ENCODE results near the gene PRPH.
"Not testable (repeated sequence)": the region's sequence is repeated elsewhere in the genome, so short reads cannot be mapped to it uniquely, and the experiment has no call there.

Gene PRPH

GRCh38 chr12:49276304-49277290, 18.4 kb upstream of the PRPH start:
- DNase-seq = no peak

DNA sequence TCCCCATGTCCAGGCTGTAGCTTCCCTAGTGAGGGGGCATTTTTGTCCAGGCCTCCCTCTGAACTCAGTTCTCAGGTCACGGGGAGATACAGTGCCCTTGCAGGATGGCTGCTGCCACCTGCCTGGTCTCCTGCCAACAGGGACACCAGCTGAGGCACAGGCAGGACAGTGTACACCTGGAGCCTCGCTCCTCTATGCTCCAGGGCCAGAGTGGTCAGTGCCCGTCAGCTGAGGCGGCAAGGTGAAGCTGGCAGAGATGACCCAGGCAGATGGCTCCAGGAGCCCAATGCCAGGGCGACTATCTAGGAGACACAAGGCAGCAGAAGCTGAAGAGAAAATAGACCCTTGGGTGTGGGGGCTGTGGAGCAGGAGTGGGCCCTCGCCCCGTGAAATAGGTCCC, 17.5 kb upstream of the PRPH start:
- DNase-seq = no peak

- DNase-seq = no peak
These were observed 15.2 kb upstream of the PRPH start for GRCh38 chr12:49279706-49280159.

- not testable (repeated sequence) for DNase-seq
These were observed 14.4 kb upstream of the PRPH start for GRCh38 chr12:49280545-49280944.

- DNase-seq = no peak
These were observed 12.6 kb upstream of the PRPH start for GRCh38 chr12:49282302-49282701.

DNA sequence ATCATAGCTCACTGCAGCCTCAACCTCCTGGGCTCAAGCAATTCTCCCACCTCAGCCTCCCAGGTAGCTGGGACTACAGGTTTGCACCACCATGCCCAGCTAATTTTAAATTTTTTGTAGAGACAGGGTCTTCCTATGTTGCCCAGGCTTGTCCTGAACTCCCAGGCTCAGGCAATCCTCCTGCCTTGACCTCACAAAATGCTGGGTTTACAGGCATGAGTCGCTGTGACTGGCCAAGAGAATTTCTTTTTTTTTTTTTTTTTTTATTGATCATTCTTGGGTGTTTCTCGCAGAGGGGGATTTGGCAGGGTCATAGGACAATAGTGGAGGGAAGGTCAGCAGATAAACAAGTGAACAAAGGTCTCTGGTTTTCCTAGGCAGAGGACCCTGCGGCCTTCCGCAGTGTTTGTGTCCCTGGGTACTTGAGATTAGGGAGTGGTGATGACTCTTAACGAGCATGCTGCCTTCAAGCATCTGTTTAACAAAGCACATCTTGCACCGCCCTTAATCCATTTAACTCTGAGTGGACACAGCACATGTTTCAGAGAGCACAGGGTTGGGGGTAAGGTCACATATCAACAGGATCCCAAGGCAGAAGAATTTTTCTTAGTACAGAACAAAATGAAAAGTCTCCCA, 12.1 kb upstream of the PRPH start:
- not testable (repeated sequence) for DNase-seq

DNA sequence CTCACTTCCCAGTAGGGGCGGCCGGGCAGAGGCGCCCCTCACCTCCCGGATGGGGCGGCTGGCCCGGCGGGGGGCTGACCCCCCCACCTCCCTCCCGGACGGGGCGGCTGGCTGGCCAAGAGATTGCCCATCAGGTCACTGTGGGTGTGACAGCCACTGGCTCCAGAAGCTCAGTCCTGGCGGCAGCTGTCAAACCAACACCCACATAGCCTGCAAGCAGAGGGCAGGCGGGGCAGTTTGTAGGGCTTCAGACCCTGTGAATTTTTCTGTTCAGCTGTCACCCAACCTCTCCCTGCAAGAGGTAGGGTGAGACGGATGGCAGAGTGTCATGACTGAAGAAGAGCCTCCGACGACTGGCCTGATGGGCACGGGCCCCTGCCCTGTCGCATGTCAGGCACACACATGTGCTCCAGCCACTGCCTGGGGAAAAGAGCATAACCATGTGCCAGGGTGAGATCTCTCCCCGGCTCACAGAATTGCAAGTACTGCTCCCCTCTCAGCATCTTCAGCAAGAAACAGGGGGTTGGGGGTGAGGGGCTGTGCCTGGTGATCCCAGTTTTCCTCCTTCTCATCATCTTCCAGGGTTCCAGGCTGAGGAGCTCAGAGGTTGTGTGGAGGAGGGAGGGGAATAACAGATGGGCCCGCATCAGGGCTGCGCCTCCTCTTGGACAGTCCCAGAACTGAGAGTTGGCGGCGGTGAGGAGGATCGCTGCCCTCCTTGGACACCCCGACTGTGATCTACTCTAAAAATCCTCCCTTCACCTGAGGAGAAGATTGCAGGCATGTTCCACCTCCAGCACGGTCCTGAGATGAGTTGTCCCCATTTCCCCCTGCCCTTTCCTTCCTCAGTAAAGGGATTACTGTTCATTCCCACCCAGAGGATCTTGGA, 11.2 kb upstream of the PRPH start:
- DNase-seq = no peak

DNA sequence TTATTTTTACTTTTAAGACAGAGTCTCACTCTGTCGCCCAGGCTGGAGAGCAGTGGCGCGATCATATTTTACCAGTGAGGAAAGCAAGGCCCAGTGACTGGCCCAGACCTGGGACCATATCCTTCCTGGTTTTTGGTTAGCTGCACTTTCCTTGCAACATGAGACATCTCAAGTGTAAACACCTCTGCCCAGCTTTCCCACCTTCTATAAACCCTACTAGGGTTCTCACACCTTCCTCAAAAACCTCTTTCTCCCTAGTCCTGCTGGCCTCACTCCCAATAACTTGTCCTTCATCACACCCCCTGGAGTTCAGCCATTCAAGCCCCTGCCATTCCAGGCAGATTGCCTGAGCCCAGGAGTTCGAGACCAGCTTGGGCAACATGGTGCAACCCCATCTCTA, 10.3 kb upstream of the PRPH start:
- DNase-seq = no peak

DNA sequence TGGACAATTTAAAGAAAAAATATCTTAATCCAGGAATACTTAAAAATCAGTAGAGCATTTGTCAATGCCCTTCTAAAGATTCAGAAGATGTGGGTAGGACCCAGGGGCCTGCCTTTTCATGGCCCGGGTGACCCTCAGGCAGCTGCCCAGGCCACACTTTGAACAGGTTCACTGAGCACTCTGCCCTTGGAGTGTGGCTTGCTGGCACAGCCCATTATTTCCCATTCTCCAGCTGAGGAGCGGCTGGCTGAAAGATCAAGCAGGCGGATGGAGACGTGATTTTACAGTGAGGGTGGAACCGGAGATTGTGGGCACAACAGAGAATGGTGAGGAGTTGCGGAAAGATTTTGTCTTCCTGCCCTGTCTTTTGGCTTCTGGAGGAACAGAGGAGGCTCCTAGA, 7.1 kb upstream of the PRPH start:
- DNase-seq = no peak

DNA sequence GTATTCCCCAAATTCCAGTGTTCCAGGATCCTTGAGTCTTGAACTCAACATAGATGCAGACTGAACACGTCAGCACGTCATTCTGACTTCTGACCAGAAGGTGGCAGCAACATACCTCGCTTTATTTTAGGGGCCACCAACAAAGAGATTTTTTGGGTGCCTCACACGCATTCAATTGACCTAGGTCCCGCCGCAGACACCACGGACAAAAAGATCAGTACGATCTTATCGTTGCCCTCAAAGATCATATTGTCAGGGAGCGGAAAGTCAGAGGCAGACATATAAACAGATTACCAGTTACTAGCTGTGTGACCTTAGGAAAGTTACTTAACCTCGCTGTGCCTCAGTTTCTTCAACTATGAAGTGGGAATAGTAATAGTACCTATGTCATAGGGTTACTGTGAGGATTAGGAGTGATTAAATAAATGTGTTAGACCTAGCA, 6.5 kb upstream of the PRPH start:
- DNase-seq = no peak

- no peak for DNase-seq
These were observed 5.9 kb upstream of the PRPH start for GRCh38 chr12:49288922-49289555.

GRCh38 chr12:49292729-49293055, 2.3 kb upstream of the PRPH start:
- no peak for DNase-seq

- DNase-seq = no peak
These were observed 1.6 kb upstream of the PRPH start for GRCh38 chr12:49293056-49293956.

GRCh38 chr12:49294086-49294803, 702 bp upstream of the PRPH start:
- DNase-seq = no peak

- no peak for DNase-seq
These were observed 204 bp upstream of the PRPH start for GRCh38 chr12:49294804-49295081.

- no peak for DNase-seq
These were observed 1.3 kb downstream of the PRPH start for GRCh38 chr12:49296034-49296835.

- no peak for DNase-seq
These were observed 2.1 kb downstream of the PRPH start for GRCh38 chr12:49296836-49297694.

- DNase-seq = no peak
These were observed 2.7 kb downstream of the PRPH start for GRCh38 chr12:49297695-49298060.

GRCh38 chr12:49298160-49298559, 3.2 kb downstream of the PRPH start:
- DNase-seq = no peak
